HK-2 (cell line): ENCODE measurements around the gene TBC1D22B.
A peak's percentile ranks its signal among the peaks of the same experiment; 100 is the strongest.

Experiments used
- DNase-seq: peaks from one replicate; pipeline ENCODE4 v3.0.0-alpha.2; 2018; ENCODE audit not compliant: unreplicated experiment

TBC1D22B gene, protein sequence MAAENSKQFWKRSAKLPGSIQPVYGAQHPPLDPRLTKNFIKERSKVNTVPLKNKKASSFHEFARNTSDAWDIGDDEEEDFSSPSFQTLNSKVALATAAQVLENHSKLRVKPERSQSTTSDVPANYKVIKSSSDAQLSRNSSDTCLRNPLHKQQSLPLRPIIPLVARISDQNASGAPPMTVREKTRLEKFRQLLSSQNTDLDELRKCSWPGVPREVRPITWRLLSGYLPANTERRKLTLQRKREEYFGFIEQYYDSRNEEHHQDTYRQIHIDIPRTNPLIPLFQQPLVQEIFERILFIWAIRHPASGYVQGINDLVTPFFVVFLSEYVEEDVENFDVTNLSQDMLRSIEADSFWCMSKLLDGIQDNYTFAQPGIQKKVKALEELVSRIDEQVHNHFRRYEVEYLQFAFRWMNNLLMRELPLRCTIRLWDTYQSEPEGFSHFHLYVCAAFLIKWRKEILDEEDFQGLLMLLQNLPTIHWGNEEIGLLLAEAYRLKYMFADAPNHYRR

GRCh38 chr6:37257634-37258404 is at the start of gene TBC1D22B, which contains the start of gene TMEM217:
TBC1D22B (plus strand) TSS chr6:37257772; CDS start chr6:37257918, 146 bp downstream.
TMEM217 (minus strand) TSS chr6:37258144; CDS start chr6:37219030, 39,114 bp downstream.
- peak; percentile 97 for DNase-seq

GRCh38 chr6:37207903-37208456 is 49.6 kb upstream of the TBC1D22B start:
- DNase-seq = peak; percentile 83

DNA sequence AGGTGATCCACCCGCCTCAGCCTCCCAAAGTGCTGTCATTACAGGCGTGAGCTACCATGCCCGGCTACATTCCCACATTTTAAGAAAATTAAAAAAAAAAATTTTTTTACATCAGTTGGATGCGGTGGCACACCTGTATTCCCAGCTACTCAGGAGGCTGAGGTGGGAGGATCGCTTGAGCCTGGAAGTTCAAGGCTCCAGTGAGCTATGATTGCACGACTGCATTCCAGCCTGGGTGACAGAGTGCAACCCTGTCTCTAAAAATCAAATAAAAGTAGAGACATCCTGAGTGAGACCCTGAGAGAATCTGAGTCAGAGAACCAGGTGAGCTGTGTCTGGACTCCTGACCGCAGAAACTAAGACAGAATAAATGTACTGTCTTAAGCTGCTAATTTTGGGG is 48.8 kb upstream of the TBC1D22B start:
- no peak for DNase-seq

- no peak for DNase-seq
These were observed 47.9 kb upstream of the TBC1D22B start for GRCh38 chr6:37209461-37210205.

GRCh38 chr6:37210313-37210968 is 47.1 kb upstream of the TBC1D22B start:
- peak; percentile 74 for DNase-seq

DNA sequence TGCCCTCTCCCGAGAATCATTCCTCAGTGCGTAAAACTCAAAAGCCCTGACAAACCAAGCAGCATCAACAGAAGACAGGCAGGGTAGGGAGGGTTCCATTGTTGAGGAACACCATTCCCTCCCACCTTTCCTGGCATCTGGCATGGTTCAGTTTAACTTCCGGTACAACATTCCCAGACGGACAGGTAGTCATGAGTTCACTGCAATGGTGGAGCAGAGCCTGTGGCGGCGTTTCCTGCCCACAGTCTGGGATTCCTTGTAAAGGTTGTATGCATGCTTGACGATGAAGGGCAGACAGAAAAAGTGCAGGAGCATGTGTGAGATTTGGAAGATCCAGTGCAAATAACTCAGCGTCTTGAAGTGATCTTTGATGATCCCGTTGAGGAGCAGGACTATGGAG is 45.3 kb upstream of the TBC1D22B start:
- DNase-seq = no peak

GRCh38 chr6:37218061-37218460 is 39.5 kb upstream of the TBC1D22B start:
- DNase-seq = no peak

- DNase-seq = no peak
These were observed 39.1 kb upstream of the TBC1D22B start for GRCh38 chr6:37218511-37218910.

- DNase-seq = no peak
These were observed 35.9 kb upstream of the TBC1D22B start for GRCh38 chr6:37221585-37222124.

GRCh38 chr6:37222125-37222967 is 35.2 kb upstream of the TBC1D22B start:
- DNase-seq = peak; percentile 88

- DNase-seq = no peak
These were observed 34.6 kb upstream of the TBC1D22B start for GRCh38 chr6:37222992-37223391.

- DNase-seq = no peak
These were observed 32.0 kb upstream of the TBC1D22B start for GRCh38 chr6:37225350-37226169.

DNA sequence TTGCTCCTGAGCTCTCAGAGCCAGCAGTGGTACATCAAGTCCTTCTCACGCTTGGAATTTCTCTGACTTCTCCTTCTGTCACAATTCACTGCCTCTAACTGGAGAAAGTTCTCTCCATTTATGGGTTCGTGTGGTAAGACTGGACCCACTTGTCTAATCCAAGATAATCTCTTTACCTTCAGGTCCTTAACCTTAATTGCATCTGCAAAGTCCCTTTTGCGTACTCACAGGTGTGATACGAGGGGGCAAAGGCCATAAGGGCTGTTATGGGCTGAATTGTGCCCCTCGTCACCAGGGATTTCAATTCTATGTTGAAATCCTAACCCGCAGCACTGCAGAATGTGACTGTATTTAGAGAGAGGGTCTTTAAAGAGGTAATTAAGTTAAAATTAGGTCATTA is 27.5 kb upstream of the TBC1D22B start:
- DNase-seq = no peak

DNA sequence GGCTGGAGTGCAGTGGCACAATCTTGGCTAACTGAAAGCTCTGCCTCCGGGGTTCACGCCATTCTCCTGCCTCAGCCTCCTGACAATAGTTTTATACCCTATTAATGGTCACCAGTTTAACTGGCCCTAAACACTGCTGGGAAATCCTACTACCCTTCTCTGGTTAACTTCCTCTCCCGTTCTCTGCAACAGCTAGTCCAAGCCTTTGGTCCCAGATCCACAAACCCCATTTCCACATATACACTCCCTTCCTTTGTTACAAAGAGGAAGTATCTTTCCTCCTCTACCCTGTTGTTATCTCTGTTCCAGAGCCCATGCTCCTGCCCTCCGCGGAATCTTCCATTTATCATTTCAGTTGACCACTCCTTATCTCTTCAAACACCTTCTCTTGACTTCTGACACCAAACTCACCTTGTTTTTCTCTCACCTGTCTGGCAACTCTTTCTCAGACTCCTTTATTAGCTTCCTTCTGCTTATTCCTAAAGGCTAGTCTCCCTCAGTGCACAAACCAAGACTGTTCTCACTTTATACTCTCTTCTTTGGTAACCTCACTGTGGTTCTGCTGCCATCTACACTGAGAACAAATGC is 25.0 kb upstream of the TBC1D22B start:
- no peak for DNase-seq

- DNase-seq = no peak
These were observed 24.0 kb upstream of the TBC1D22B start for GRCh38 chr6:37233541-37233940.

GRCh38 chr6:37236921-37237320 is 20.7 kb upstream of the TBC1D22B start:
- DNase-seq = no peak

GRCh38 chr6:37237789-37238188 is 19.8 kb upstream of the TBC1D22B start:
- no peak for DNase-seq

DNA sequence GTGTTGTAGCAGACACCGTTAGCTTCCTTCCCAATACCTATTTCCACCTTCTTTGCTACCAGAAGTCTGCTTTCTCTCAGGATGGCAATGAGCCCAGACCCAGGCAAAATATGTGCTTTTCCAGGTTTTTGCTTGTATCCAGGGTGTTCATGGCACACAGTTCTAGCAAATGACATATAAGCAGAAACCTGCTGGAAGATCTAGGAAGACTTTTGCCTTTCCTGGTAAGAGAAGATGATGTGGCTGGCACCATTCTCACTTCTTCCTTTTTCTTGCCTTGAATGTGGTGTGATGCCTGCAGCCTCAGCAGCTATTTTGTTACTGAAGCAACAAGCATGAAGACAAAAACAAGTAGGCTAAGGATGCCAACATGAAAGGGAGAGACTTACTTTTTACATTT is 19.2 kb upstream of the TBC1D22B start:
- DNase-seq = no peak

DNA sequence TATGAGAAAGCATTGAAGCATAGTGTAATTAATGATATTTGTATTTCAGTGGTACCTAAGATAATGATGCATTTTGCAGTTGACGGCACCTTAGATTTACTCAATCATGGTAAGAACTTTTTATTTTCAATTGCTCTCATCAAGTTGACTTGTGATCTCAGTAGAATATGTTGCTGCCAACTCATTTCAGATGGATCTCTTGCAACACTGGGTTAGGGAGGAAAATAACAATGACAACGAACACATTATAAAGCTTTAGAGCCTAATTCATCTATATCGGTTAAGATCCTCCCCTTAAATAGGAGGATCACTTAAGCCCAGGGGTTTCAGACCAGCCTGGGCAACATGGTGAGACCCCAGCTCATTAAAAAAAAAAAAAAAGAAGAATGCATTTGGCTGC is 18.0 kb upstream of the TBC1D22B start:
- DNase-seq = no peak
